ENCODE data around the gene XPO6. TPM values are rescaled to one million over a fixed set of nuclear protein-coding genes. Genes with fewer than 3 reads are reported as not detected.

Gene XPO6
- total RNA-seq, 4 donors from 2014 or later, result 69.0 to 90.8 (median 76.0) TPM

GRCh38 chr16:28073836-28074235 is 137.9 kb downstream of the XPO6 start:
- no peak overlapping the region for H3K27ac ChIP-seq
- DNase-seq, result no peak
- TF ChIP-seq CTCF (IDR thresholded peaks at IDR 0.05) (no peak), POLR2A (IDR thresholded peaks at IDR 0.05) (no peak)
- H3K4me1 ChIP-seq, result peaks cover 0 to 6% (median 0%) of the 10 kb centered on the region in 3 donors
- no peaks in the 10 kb centered on the region for H3K9me3 ChIP-seq
- peaks cover 0 to 7% (median 0%) of the 10 kb centered on the region in 4 donors for H3K27me3 ChIP-seq
- intact Hi-C loops (cut with DNase I), result no loop called here
- H3K4me3 ChIP-seq, result no peak overlapping the region
- no peaks in the 10 kb centered on the region for H3K36me3 ChIP-seq
- WGBS, 2 donors, result 82 to 89% methylated on average over 6 of the region's 6 CpGs

- H3K27me3 ChIP-seq, result peaks cover 0 to 7% (median 0%) of the 10 kb centered on the region in 4 donors
- 44 to 50% methylated on average over 4 of the region's 4 CpGs for WGBS, 2 donors
- peaks cover 0 to 6% (median 0%) of the 10 kb centered on the region in 3 donors for H3K4me1 ChIP-seq
- TF ChIP-seq POLR2A (IDR thresholded peaks at IDR 0.05) (no peak), CTCF (IDR thresholded peaks at IDR 0.05) (no peak)
- intact Hi-C loops (cut with DNase I), result no loop called here
- H3K27ac ChIP-seq, result no peak overlapping the region
- no peaks in the 10 kb centered on the region for H3K9me3 ChIP-seq
- DNase-seq, result no peak
- H3K36me3 ChIP-seq, result no peaks in the 10 kb centered on the region
- H3K4me3 ChIP-seq, result no peak overlapping the region
These were observed 139.7 kb downstream of the XPO6 start for GRCh38 chr16:28072087-28072486.

- intact Hi-C loops (cut with DNase I), result loop anchor here (10.0 kb wide), 1 partner anchor 95 kb away; no protein-coding TSS in a partner anchor
These were observed 141.6 kb downstream of the XPO6 start for GRCh38 chr16:28069971-28070794.

GRCh38 chr16:28068976-28069375 is 142.8 kb downstream of the XPO6 start:
- H3K27ac ChIP-seq, result no peak overlapping the region
- DNase-seq, result no peak
- intact Hi-C loops (cut with DNase I), result loop anchor here (10.0 kb wide), 1 partner anchor 94 kb away; no protein-coding TSS in a partner anchor
- 81 to 90% methylated on average over 3 to 6 of the region's 7 CpGs for WGBS, 2 donors
- TF ChIP-seq CTCF (IDR thresholded peaks at IDR 0.05) (no peak), POLR2A (IDR thresholded peaks at IDR 0.05) (no peak)
- H3K4me3 ChIP-seq, result no peak overlapping the region
- no peaks in the 10 kb centered on the region for H3K36me3 ChIP-seq
- peaks cover under 1 to 28% (median 2%) of the 10 kb centered on the region in 4 donors for H3K27me3 ChIP-seq
- peaks cover 0 to under 1% (median 0%) of the 10 kb centered on the region in 3 donors for H3K4me1 ChIP-seq
- no peaks in the 10 kb centered on the region for H3K9me3 ChIP-seq

More at GRCh38 chr16:28069971-28070794, 141.6 kb downstream of the XPO6 start:
- TF ChIP-seq CTCF (IDR thresholded peaks at IDR 0.05), result no peak
- no peak for TF ChIP-seq POLR2A (IDR thresholded peaks at IDR 0.05)
- peaks cover 0 to 16% (median 0%) of the 10 kb centered on the region in 4 donors for H3K27me3 ChIP-seq
- H3K4me1 ChIP-seq, result peaks cover 0 to 6% (median 0%) of the 10 kb centered on the region in 3 donors
- H3K27ac ChIP-seq, result no peak overlapping the region
- no peaks in the 10 kb centered on the region for H3K36me3 ChIP-seq
- WGBS, 2 donors, result 54 to 60% methylated on average over 14 to 25 of the region's 31 CpGs
- no peak overlapping the region for H3K4me3 ChIP-seq
- H3K9me3 ChIP-seq, result no peaks in the 10 kb centered on the region
- DNase-seq, result no peak
